ENCODE measurements around the gene PALD1. TPM values are rescaled to one million over a fixed set of nuclear protein-coding genes. Genes with fewer than 3 reads are reported as not detected.

The PALD1 gene
- polyA plus RNA-seq, 3 donors, result 0.04 to 0.11 TPM; not detected in 1

DNA sequence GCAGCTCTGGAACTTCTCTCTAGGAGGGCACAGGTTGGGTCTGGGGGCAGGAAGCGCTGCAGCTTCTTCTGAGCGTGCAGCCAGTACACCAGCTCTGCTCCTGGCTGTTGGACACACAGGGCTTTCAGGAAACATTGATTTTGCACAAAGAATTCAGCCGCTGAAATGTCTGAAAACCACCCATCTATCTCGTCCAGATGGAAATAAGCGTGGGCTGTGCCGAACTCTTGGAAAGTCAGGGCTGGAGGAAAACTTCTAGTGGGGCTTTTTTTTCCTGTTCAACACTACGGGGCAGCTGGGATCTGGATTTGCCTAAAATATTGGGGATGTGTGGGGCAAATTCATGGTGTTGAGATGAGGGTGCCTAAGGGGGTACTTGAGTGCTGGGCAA, 31.2 kb downstream of the PALD1 start:
- H3K27ac Mint-ChIP-seq, result peak overlapping the region in 1 of 7 donors; percentile 9

GRCh38 chr10:70510453-70510852, 31.9 kb downstream of the PALD1 start:
- H3K9me3 ChIP-seq (replicated peaks in 1 of 2; ENCODE audit: control insufficient read depth in 1 of 2, insufficient read depth in 1 of 2, low read length in 2 of 2), result no peaks in the 10 kb centered on the region
- no peaks in the 10 kb centered on the region for H4K20me1 ChIP-seq (ENCODE audit: insufficient read depth, low read length)
- no peaks in the 10 kb centered on the region for H3K27me3 ChIP-seq (ENCODE audit: control insufficient read depth in 2 of 2, insufficient read depth in 2 of 2, low read length in 2 of 2)
- TF ChIP-seq, protein P1, sequence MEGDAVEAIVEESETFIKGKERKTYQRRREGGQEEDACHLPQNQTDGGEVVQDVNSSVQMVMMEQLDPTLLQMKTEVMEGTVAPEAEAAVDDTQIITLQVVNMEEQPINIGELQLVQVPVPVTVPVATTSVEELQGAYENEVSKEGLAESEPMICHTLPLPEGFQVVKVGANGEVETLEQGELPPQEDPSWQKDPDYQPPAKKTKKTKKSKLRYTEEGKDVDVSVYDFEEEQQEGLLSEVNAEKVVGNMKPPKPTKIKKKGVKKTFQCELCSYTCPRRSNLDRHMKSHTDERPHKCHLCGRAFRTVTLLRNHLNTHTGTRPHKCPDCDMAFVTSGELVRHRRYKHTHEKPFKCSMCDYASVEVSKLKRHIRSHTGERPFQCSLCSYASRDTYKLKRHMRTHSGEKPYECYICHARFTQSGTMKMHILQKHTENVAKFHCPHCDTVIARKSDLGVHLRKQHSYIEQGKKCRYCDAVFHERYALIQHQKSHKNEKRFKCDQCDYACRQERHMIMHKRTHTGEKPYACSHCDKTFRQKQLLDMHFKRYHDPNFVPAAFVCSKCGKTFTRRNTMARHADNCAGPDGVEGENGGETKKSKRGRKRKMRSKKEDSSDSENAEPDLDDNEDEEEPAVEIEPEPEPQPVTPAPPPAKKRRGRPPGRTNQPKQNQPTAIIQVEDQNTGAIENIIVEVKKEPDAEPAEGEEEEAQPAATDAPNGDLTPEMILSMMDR (IDR thresholded peaks at IDR 0.05), result no peak
- peaks cover 9 to 15% of the 10 kb centered on the region in 2 donors for H3K4me1 ChIP-seq (ENCODE audit: control insufficient read depth in 1 of 2, insufficient read depth in 2 of 2, low read length in 2 of 2)
- no peak overlapping the region for H3K4me2 ChIP-seq (replicated peaks; ENCODE audit: extremely low read depth, low read length, poor library complexity, severe bottlenecking)
- no peaks in the 10 kb centered on the region for H3K36me3 ChIP-seq (replicated peaks in 1 of 2; ENCODE audit: control insufficient read depth in 1 of 2, insufficient read depth in 2 of 2, low read length in 2 of 2)
- peaks cover 16% of the 10 kb centered on the region for H3K4me1 Mint-ChIP-seq
- no peaks in the 10 kb centered on the region for H3K79me2 ChIP-seq (ENCODE audit: insufficient read depth, low read length)
- H3K27ac ChIP-seq (ENCODE audit: low read depth in 1 of 2, low read length in 2 of 2), result no peak overlapping the region
- H3K4me3 Mint-ChIP-seq, result no peak overlapping the region
- H2AFZ ChIP-seq (ENCODE audit: insufficient read depth, low read depth, low read length, poor library complexity, severe bottlenecking), result peak overlapping the region; percentile 1
- DNase-seq, result no peak
- H3K9ac ChIP-seq (ENCODE audit: insufficient read depth, low read length, poor library complexity, severe bottlenecking), result no peak overlapping the region
- no peaks in the 10 kb centered on the region for H3K36me3 Mint-ChIP-seq
- H3K4me3 ChIP-seq (replicated peaks in 1 of 3; ENCODE audit: low read depth in 2 of 3, low read length in 3 of 3), result no peak overlapping the region
- H3K27ac Mint-ChIP-seq, result no peak overlapping the region
- no peaks in the 10 kb centered on the region for H3K9me3 Mint-ChIP-seq
- H3K27me3 Mint-ChIP-seq (ENCODE audit: low read depth in 3 of 3), result peaks cover 3 to 7% (median 3%) of the 10 kb centered on the region in 3 donors
- WGBS (ENCODE audit: insufficient coverage), result 77% methylated on average over 3 of the region's 4 CpGs
- intact Hi-C loops (cut with micrococcal nuclease), result no loop called here

More for the DNA sequence above, 31.2 kb downstream of the PALD1 start:
- H3K4me3 Mint-ChIP-seq, result no peak overlapping the region
- H3K4me3 ChIP-seq (replicated peaks in 1 of 3; ENCODE audit: low read depth in 2 of 3, low read length in 3 of 3), result no peak overlapping the region
- H3K36me3 ChIP-seq (replicated peaks in 1 of 2; ENCODE audit: control insufficient read depth in 1 of 2, insufficient read depth in 2 of 2, low read length in 2 of 2), result no peaks in the 10 kb centered on the region
- 40% methylated on average over 4 of the region's 7 CpGs for WGBS (ENCODE audit: insufficient coverage)
- H3K36me3 Mint-ChIP-seq, result no peaks in the 10 kb centered on the region
- H3K9me3 Mint-ChIP-seq, result no peaks in the 10 kb centered on the region
- H3K27ac ChIP-seq (ENCODE audit: low read depth in 1 of 2, low read length in 2 of 2), result no peak overlapping the region
- no peaks in the 10 kb centered on the region for H3K9me3 ChIP-seq (replicated peaks in 1 of 2; ENCODE audit: control insufficient read depth in 1 of 2, insufficient read depth in 1 of 2, low read length in 2 of 2)
- no peak overlapping the region for H3K4me2 ChIP-seq (replicated peaks; ENCODE audit: extremely low read depth, low read length, poor library complexity, severe bottlenecking)
- no peaks in the 10 kb centered on the region for H4K20me1 ChIP-seq (ENCODE audit: insufficient read depth, low read length)
- peaks cover 3% of the 10 kb centered on the region in 3 donors for H3K27me3 Mint-ChIP-seq (ENCODE audit: low read depth in 3 of 3)
- no peaks in the 10 kb centered on the region for H3K79me2 ChIP-seq (ENCODE audit: insufficient read depth, low read length)
- intact Hi-C loops (cut with micrococcal nuclease), result no loop called here
- no peak overlapping the region for H2AFZ ChIP-seq (ENCODE audit: insufficient read depth, low read depth, low read length, poor library complexity, severe bottlenecking)
- peaks cover 16% of the 10 kb centered on the region for H3K4me1 Mint-ChIP-seq
- TF ChIP-seq, protein P1 (IDR thresholded peaks at IDR 0.05), result no peak
- H3K4me1 ChIP-seq (ENCODE audit: control insufficient read depth in 1 of 2, insufficient read depth in 2 of 2, low read length in 2 of 2), result peaks cover 9 to 15% of the 10 kb centered on the region in 2 donors
- DNase-seq, result no peak
- H3K27me3 ChIP-seq (ENCODE audit: control insufficient read depth in 2 of 2, insufficient read depth in 2 of 2, low read length in 2 of 2), result no peaks in the 10 kb centered on the region
- H3K9ac ChIP-seq (ENCODE audit: insufficient read depth, low read length, poor library complexity, severe bottlenecking), result no peak overlapping the region
